NCI-H774 (cell line): Measurements from ENCODE around the gene COL27A1.

Experiments
- DNase-seq: peaks from one replicate; lab custom pipeline; 2025; lab: John Stamatoyannopoulos, UW

The COL27A1 gene

DNA sequence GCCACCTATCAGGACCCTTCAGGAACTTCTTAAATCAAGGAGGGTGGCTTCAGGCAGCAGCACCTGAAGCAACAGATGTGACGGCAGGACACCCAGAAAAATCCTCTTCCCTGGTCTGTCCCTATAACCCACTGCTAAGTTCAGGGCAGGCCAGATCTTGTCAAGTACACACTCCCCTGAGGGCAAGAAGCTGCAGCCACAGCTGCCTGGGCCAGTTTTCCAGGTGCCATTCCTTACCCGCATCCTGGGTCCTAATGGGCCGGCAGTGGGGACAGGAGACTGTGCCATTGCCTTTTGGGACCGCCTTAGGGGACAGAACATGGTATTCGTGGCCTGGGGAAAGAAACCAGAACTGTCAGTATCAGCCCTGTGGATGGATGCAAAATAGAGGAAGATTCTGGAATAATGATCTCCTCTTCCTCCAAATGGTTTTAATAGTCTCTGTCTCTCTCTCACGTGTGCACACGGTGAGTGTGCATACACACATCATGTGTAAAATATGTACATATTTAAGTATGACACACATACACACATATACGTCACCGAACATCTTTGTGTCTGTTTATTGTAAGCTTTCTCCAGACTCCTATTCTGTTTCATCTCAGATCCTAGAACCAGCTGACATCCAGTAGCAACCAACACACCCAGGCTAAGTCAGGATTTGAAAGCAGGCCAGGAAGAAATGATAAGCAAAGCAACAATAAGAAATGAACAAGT lies 188.3 kb downstream of the COL27A1 start:
- no peak for DNase-seq

DNA sequence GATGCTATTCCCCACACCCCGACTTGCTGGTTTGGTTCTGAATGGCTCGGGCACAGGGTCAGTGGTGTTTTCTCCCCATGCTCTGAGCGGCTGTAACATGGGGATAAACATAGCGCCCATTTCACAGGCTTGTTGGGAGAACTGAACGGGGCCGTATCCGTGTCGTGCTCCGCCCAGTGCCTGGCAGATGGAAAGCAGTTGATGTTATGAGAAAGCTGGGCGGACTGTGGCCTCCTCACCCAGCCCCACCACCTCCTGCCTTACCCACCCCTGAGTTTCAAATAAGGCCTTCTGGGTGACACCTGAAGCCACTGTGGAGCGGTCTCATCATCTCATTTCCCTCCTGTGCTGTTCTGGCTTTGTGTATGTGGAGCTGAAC lies 188.8 kb downstream of the COL27A1 start:
- no peak for DNase-seq

DNA sequence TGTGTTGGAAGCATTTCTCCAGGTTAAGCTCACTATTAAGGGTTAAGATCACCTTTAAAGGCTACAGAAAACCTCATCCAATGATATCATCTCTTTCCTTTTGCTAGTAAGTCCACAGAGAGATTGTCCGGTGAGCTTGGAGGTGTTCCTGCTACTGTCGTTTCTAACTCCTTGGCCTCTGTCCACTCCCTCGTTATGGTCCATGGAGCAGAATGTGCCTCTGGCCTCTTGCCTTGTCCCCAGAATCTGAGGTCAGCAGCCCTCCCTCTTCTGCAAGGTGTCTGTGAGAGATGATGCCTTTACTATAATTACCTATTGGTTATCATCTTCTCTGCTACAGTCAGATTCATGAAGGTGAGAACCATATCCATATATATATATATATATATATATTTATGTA lies 189.4 kb downstream of the COL27A1 start:
- DNase-seq: no peak

DNA sequence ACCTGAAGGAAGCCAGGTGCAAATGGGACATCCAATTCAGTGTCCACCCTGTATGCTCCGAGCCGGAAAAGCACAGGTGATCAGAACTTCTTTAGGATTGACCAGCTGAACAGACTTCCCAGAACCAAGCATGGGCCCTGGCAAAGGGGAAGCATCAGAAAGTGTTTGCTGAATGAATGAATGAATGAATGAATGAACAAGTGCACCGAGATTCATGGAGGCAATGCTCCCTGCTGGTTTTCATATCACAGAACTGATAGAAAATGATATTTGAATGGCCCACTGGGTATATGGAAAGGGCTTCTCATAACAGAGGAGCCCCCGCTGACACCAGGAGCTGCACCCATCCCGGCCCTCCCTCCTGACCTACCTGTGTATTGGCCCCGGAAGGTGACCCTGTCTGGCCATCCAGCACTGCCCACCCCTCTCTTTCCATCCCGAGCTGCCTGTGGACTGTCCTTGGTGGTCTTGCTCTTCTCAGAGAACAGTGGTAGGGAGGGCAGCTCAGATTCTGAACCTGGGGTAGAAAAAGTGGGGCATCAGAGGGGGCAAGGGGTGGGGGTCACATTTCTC lies 190.2 kb downstream of the COL27A1 start:
- DNase-seq: no peak

DNA sequence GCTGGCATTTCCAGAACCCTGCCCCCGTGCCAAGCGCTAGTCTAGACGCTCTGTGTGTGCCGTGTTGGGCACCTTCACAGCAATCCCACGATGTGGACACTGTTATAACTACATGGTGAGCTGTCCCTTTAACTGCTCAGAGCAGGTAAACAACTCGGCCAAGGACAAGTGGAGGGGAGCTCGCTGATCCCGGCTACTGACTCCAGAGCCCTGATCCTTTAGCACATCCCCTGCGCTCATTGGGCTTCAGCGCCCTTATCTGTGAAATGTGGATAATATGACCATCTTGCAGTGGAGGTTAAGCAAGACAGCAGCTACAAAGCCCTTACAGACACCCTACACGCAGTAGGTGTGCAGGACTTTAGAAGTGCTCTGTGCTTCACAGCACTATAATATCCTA lies 190.8 kb downstream of the COL27A1 start:
- DNase-seq: no peak

DNA sequence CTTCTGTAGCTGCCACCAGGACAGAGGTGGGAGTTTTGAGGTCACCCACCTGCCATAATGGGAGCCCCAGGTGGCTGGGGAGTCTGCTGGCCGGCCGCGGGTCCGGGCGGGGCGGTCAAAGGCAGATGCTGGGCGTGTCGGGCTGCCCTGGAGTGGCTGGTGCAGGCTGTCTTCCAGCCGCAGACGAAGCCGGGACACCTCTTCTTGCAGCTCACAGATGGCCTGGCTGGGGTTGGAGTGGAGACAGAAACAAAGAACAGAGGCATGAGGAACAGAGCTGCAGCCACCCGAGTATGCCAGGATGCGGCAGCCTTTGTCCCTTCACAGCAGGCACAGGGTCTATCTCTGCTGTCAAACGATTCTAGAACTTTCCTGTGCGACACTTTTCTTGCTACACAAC lies 192.3 kb downstream of the COL27A1 start:
- DNase-seq: no peak

DNA sequence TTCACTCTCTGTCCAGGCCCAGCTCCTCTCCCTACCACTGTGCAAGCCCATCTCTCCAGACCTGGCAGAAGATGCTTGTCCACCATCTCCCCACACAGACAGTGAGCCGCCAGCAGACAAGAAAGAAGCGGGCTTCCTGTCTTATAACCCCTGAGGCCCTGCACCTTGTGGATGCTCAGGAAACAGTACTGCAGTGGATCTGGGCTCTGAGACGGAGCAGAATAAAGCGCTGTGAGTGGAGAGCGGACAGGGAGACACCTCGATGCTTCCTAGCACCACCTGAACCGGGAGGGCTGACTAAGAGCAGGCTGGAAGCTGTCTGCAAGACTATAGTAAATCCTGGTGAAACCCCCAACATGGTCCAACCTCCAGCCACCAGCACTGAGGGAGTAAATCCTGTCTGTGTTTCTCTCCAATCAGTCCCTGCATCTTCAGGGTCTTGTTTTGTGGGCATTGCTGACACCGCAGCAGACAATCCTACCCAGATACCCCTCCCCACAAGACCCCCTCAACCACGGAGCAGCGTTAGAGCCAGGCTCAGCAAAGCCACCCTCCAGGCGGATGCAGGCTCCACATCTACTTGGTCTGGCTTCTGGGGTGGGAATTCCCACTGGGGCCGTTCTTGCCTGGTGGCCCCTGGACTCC lies 193.0 kb downstream of the COL27A1 start:
- no peak for DNase-seq

DNA sequence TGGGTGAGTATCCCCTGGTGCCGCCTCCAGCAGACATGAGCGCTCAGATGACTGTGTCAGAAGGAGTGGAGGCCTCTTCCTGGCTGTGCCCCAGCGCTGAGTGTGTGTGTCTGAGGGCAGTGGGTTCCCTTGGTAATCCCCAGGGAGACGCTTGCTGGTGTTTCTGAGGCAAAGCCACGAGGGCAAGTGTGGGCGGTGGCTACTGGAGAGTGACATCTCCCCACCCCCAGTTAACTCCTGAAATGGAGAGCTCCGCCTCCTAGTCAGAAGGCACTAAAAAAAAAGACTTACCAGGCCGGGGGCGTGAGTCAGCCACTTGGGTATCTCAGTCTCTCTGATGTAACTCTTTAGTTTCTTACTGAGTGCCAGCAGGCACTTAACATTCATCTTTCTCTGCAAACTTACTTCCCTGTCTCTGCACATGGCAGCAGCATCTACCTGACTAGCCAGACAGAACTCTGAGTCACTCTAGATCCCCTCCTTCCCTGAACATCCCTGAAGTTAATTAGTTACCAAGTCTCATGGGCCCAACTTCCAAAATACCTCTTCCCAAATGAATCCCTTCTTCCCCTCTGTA lies 193.7 kb downstream of the COL27A1 start:
- DNase-seq: no peak

DNA sequence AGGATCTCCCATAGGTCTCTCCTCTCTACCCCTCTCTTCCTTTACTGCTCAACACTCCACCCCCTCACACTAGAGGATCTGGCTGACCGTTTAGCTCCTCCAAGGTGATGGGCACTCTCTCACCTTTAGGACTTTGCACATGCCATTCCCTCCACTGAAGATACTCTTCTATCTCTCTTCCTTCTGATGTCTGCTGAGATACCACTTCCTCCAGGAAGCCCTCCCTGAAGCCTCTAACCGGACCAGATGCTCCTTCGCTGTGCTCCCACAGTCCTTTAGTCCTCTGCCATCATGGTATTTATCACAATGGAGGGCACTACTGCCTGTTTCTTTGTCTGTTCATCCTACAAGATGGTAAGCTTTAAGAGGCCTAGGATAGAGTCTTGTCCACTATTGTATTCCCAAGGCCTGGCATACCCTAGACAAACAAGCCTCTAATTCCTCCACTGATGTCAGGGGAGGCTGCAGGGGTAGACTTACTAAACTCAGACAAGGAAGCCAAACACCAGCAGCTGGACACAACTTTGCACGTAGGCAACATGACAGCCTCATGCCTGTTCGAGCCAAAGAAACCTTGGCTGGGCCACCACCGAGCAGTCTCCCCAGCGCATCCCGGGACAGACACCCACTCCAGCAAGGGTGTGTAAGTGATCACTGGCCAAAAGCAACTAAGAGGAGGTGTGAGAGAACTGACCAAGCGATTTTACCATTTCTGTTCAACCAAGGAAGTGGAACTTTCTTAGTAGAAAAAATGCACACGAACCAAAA lies 194.6 kb downstream of the COL27A1 start:
- no peak for DNase-seq

DNA sequence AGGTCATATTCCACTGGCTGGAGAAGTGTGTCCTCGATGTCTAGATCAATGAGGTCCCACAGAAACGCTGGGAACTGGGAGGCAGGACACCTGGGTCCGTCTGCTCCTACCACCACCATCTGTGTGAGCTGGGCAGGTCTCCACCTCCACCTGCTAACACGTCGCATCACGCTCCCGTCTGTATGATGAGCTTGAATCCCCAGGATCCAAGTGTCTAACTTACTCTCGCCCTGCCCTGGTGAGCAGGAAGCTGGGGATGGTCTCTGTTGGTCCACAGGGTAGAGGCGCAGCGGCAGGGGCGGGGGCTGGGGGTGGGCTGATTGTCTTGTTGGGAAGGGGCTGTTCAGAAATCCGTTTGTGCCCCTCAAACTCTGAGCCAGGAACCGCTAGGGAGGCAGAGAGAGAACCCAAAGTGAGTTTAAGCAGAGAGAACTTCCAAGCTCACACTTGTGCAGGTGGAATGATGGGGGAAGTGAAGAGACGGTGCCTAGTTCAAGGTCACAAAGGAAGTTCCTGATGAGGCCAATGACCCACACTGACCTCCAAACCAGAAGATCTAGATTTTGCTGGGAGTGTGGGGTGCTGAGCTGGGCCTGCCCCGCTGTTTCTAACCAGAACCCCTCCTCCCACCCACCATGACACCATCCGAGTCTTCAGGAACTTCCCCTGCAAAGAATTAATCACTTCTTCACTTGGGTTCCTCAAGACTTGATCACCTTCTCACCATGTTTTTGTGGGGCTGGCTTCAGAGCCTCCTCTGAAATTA lies 195.5 kb downstream of the COL27A1 start:
- no peak for DNase-seq

DNA sequence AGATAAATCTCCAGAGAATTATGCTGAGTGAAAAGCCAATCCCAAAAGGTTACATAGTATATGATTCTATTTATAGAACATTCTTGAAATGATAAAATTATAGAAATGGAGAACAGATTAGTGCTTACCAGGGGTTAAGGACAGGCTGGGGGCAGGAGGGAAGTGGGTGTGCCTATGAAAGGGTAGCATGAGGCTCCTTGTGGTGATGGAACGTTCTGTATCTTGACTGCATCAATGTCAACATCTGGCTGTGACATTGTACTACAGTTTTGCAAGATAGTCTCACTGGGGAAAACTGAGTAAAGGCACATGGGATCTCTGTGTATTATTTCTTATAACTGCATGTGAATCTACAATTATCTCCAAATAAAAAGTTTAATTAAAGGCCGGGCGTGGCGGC lies 196.6 kb downstream of the COL27A1 start:
- DNase-seq: no peak

DNA sequence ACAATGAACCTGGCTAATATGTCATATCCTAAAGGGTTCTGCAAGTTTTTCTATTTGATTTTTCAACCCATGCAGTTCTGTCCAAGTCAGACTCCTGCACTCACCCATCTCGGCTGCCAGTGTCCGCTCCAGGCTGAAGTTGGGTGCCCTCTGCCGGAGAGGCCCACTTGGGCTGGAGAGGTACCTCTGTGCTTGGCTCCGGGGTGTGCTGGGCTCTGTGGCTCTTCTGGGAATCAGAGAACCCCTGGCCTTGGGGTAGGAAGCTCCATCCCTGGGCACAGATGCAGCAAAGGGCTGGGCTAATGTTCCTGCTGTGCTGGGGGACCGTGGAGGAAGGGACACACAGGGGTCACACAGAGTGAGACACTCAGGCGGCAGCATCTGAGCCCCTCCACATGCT lies 200.5 kb downstream of the COL27A1 start:
- no peak for DNase-seq

DNA sequence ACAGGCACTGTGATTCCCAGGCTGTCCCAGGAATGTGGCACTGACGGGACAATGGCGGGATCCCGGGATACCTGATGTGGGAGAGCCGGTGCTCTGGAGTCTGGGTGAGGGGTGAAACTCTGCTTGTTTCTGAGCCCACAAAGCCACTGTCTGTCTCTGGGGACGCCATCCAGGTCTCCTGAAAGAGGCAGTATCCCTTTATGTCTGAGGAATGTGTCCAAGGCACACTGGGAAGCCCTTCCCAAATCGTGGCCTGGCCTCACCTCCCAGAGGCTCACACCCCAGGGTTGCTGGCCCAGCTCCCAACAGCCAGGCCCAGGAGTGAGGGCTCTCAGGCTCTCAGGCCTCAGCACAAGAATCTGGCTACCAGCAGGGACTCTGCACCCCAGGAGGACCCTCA lies 201.5 kb downstream of the COL27A1 start:
- no peak for DNase-seq

DNA sequence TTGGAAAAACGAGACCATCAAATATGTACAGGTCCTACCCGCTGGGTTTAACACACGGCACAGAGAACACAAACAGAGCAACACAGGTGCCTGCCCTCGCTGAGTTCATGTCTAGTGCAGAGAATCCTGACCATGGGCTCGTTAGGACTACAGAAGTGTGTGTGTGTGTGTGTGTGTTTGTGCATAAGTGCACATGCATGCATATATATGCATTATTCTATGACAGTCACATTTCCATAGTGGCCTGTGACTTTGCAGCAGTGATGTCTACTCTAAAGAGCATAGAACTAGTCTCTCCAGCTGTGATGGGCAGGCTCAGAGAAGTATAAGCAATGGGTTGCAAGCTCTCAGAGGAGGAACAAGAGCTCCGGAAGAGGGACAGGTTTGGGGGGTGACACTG lies 202.0 kb downstream of the COL27A1 start:
- no peak for DNase-seq

DNA sequence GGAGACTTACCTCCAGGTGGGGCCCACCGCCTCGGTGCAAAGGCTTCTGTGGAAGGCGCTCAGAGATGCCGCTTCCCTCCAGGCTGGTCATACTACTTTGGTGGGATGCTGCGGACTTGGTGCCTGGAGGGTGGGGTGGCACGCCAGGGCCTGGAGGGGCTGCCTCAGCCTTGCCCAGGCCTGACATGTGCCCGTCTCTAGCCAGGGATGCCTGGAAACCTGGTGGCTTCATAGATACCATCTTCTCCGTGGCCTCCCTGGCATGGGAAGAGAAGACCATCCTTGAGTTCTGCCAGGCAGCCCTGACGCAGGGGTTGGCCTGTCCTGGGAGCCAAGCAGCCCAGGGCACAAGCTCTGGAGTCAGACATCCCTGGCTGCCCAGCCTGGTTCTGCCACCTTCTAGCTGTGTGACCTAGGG lies 202.6 kb downstream of the COL27A1 start:
- DNase-seq: no peak

DNA sequence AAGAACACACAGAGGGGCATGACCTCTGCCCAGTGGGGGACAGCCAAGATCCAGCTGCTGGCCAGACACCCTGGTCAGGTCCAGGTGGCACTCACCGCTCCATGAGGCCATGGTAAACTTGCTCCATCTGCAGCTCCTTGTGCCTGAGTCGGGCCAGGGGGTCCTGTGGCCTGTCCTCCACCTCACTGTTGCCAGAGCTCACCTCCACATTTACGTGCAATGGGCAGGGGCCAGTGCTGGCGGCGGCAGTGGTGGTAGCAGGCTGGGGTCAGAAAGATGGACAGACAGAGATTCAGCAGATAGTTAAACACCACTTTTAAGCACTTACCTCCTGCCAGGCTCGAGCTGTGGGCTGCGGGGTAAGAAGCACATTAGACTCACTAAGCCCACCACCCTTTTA lies 204.5 kb downstream of the COL27A1 start:
- DNase-seq: no peak

DNA sequence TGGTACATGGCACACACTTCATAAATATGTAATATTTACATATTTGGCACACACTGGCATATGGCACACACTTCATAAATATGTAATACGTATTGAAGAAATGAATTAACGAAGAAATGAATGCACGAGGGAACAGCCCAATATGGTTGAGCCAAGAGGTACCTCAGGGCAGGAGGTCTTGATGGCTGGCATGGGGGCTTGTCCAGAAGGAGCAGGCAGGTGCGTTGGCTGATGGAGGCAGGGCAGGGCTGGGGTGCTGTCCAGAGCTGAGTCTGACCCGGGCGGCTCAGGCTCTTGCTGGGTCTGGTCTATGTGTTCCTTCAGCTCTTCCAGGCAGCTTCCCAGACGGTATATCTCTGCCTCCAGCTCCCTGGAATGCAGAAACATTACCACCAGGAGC lies 206.2 kb downstream of the COL27A1 start:
- no peak for DNase-seq
